Measurements from ENCODE around the gene DLX1. TPM values are rescaled to one million over a fixed set of nuclear protein-coding genes. Genes with fewer than 3 reads are reported as not detected.

The DLX1 gene
- total RNA-seq, 1 donor from 2014 or later = 10.0 TPM

DNA sequence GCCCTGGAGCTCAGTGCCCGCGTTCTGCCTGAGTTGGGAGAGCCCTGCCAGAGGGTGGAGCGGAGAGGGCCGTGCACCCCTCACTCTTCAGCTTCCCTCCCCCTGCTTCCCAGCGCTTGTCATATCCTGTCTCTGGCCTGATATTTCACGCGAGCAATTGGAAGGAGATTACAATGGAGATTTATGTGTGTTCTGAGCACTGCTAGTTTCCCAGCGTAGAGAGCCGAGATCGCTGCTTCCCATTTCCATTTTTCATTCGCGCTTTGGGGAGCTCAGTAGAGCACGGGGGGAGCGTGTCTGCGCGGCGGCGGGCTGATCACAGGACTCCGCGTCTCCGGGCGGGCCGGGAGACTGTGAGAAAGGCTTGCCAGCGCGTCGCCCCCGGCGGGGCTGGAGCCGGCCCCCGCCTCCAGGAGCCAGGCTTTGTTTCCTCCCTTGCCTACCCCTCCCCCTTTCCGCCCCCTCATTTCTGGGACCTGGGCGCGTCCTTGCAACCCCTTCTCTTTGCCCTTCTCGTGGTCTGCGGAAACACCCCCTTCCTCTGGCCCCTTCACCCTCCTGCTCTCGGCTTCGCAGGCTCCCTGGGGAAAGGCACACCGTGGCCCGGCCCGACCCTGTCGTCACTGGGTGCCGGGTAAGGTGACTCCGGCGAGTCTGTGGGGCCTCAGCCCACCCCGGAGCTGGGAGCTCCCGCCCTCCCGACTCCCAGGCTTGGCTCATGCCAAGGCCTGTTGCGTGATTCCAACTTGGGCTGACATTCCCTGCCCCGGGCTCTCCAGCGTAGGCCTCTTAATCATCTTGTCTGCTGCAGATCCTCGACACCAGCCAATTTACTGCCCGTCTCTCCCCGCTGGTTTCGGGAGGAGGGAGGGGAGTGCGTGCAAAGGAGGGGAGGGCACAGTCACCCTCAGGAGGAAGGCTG, 11.6 kb downstream of the DLX1 start:
- peak; percentile 72 for DNase-seq (ENCODE audit: extremely low spot score, unreplicated experiment)
- Mint-ChIP-seq H3K27me3 (peaks cover 81% of the 10 kb centered on the region), H3K36me3 (peaks cover 5% of the 10 kb centered on the region), H3K4me1 (ENCODE audit: unreplicated experiment) (peaks cover 16% of the 10 kb centered on the region), H3K4me3 (peak overlapping the region; percentile 87), H3K27ac (peak overlapping the region; percentile 79), H3K9me3 (no peaks in the 10 kb centered on the region)
- TF ChIP-seq, protein P1, sequence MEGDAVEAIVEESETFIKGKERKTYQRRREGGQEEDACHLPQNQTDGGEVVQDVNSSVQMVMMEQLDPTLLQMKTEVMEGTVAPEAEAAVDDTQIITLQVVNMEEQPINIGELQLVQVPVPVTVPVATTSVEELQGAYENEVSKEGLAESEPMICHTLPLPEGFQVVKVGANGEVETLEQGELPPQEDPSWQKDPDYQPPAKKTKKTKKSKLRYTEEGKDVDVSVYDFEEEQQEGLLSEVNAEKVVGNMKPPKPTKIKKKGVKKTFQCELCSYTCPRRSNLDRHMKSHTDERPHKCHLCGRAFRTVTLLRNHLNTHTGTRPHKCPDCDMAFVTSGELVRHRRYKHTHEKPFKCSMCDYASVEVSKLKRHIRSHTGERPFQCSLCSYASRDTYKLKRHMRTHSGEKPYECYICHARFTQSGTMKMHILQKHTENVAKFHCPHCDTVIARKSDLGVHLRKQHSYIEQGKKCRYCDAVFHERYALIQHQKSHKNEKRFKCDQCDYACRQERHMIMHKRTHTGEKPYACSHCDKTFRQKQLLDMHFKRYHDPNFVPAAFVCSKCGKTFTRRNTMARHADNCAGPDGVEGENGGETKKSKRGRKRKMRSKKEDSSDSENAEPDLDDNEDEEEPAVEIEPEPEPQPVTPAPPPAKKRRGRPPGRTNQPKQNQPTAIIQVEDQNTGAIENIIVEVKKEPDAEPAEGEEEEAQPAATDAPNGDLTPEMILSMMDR (conservative IDR thresholded peaks at IDR 0.05) = no peak

DNA sequence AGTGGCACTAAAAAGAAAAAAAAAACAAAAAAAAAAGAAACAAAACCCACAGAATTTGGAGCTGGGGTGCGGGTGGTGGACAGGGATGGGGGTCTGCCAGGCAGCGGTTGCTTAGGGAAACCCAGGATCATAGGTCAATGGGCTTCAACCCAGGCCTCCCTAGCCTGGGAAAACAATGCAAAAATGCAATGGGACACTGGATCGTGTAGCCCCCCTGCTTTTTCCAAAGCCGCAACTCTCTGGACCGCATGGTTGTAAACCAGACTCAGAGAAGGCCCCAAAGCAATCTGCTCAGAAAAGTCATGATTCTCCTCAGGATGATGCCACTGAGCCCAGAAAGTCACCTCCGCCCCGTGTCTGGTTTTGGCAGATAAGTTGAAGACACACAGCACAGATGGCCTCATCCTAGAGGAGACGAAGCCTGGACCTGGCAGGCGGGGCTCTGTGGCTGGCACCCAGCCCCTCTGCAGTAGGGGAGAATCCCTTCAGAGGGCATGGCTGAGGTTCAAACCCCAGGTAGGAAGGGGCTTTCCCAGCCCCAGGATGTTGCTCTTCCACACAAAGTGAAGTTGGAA, 12.3 kb downstream of the DLX1 start:
- DNase-seq (ENCODE audit: extremely low spot score, unreplicated experiment) = no peak
- TF ChIP-seq, protein P1 (conservative IDR thresholded peaks at IDR 0.05) = no peak
- no peaks in the 10 kb centered on the region for H3K9me3 Mint-ChIP-seq
- peaks cover 16% of the 10 kb centered on the region for H3K4me1 Mint-ChIP-seq (ENCODE audit: unreplicated experiment)
- peak overlapping the region; percentile 79 for H3K27ac Mint-ChIP-seq
- peaks cover 80% of the 10 kb centered on the region for H3K27me3 Mint-ChIP-seq
- peak overlapping the region; percentile 87 for H3K4me3 Mint-ChIP-seq
- peaks cover 5% of the 10 kb centered on the region for H3K36me3 Mint-ChIP-seq

DNA sequence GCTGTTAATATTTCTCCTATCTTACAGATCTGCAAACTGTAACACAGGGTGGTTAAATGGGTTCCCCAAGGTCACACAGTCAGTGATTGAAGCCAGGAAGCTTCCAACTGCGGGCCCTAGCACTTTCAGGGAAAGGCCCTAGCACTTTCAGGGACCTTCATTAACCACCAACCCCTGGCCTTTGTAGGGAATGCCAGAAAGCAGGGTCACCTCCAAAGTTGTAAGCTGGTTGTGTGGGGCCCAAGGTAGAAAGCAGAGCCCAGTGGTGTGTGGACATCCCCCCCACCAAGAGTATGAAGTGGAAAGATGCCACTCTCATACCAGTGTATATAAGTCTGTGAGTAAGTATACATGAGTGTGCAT, 13.0 kb downstream of the DLX1 start:
- no peak for DNase-seq (ENCODE audit: extremely low spot score, unreplicated experiment)
- Mint-ChIP-seq H3K4me1 (ENCODE audit: unreplicated experiment) (peaks cover 16% of the 10 kb centered on the region), H3K36me3 (peaks cover 5% of the 10 kb centered on the region), H3K27me3 (peaks cover 79% of the 10 kb centered on the region), H3K27ac (peak overlapping the region; percentile 74), H3K9me3 (no peaks in the 10 kb centered on the region), H3K4me3 (peak overlapping the region; percentile 80)
- TF ChIP-seq, protein P1 (conservative IDR thresholded peaks at IDR 0.05) = no peak

DNA sequence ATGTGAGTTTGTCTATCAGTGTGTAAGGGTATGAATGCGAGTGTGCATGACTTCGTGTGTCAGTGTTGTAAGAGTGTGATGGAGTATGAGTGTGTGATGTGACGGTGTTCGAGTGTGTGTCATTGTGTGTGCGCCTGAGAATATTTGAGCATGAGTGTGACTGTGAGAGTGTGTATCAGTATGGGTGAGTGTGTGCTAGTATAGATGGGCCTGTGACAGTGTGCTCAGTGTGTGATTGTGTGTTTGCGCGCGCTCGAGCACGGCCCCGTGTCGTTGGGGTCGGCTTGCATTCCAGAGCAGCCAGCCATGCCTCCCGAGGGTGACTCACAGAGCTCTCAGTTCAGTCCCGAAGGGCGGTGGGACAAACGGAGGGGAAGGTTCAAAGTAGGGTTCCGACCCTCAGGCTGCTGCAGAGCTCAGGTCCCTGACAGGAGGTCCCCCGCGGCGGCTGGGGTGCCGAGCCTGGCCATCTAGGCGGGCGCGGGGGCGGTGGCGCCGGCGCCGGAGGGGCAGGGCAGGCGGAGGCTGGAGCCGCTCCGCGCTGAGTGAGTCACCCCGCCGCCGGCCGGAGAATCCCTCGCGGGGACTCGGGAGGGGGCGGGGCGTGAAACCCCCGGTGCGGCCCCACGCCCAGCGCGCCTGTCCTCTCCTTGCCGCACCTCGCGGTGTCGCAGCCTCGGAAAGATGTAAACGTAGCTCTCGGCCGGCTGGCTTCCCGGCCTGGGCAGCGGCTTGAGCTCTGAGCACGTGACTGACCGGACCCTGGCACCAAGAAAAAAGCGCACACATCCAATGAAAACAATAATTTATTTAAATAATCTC, 13.6 kb downstream of the DLX1 start:
- peak; percentile 80 for DNase-seq (ENCODE audit: extremely low spot score, unreplicated experiment)
- Mint-ChIP-seq H3K27me3 (peaks cover 79% of the 10 kb centered on the region), H3K27ac (peak overlapping the region; percentile 74), H3K36me3 (peaks cover 5% of the 10 kb centered on the region), H3K9me3 (no peaks in the 10 kb centered on the region), H3K4me1 (ENCODE audit: unreplicated experiment) (peaks cover 19% of the 10 kb centered on the region), H3K4me3 (peak overlapping the region; percentile 80)
- TF ChIP-seq, protein P1 (conservative IDR thresholded peaks at IDR 0.05) = no peak

DNA sequence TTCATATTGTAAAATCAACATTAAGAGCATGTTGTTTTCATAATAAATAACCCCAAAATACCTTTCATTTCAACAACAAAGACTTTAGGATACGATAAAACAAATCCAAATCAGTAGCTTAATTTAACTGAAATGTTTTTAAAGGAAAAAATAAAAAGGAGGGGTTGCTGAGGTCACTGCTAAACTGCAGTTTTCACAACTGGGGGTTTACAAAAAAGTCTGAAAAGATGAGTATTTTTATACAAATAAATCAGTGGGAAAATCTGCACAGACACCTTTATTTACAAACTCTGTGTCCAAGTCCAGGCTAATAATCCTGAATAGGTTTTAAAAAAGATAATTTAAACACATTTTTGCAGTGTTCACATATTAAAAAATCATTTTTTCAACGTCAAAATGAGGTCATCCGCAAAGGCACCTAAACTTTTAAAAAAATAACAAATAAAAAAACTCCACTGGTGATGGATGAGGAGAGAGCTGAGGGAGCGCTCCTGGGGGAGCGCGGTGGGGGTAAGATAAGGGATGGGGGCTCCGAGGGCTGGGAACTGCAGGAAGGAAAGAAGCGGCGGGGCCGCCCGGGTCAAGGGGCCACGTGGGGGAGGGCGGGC, 14.3 kb downstream of the DLX1 start:
- Mint-ChIP-seq H3K36me3 (peaks cover 5% of the 10 kb centered on the region), H3K27me3 (peaks cover 82% of the 10 kb centered on the region), H3K9me3 (no peaks in the 10 kb centered on the region), H3K4me1 (ENCODE audit: unreplicated experiment) (peaks cover 23% of the 10 kb centered on the region), H3K4me3 (peak overlapping the region; percentile 73), H3K27ac (no peak overlapping the region)
- TF ChIP-seq, protein P1 (conservative IDR thresholded peaks at IDR 0.05) = no peak
- no peak for DNase-seq (ENCODE audit: extremely low spot score, unreplicated experiment)

Data from type B pancreatic cell (in vitro differentiated cells).